ENCODE results near the gene UBAP1L. TPM values are rescaled to one million over a fixed set of nuclear protein-coding genes. Genes with fewer than 3 reads are reported as not detected.
"Not testable (repeated sequence)": the region's sequence is repeated elsewhere in the genome, so short reads cannot be mapped to it uniquely, and the experiment has no call there.

UBAP1L gene
- total RNA-seq, 2 donors from 2014 or later, result 2.3 to 3.2 TPM

DNA sequence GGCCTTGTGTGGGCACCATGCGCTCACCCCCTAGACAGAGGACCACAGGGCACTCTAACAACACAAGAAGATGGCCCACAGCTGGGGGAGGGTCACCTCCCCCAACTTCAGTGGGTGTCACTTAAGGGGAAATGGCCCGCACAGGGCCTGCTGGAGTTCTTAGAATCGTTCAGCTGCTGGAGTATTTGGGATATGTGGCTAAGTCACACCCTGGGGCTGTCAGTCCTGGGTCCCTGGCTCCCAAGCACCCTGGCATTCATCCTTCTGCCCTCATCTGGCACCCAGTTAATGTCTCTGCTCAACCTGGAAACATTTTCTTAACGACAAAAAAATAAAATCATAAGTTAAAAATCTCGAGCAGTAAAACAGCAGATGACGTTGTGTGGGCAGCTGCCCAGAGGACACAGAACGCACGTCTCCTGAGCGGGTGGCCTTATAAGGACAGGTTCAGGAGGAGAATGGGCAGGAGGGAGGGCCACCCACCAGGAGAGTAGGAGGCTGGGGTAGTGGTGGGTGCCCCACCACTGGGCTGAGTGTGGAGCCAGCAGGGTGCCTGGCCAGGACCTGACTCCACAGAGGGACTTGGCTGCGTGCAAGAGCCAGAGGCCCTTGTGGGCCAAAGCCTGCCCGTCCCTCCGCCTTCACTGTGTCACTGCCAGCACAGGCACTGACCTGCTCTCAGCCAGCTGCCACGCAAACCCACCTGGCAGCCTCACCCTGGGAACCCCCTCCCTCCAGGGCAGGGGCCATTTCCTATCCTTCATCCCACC, 26.9 kb downstream of the UBAP1L start:
- ATAC-seq (peak; percentile 65), DNase-seq (peak; percentile 74 to 84)
- intact Hi-C loops (cut with DNase I, micrococcal nuclease), result no loop called here

DNA sequence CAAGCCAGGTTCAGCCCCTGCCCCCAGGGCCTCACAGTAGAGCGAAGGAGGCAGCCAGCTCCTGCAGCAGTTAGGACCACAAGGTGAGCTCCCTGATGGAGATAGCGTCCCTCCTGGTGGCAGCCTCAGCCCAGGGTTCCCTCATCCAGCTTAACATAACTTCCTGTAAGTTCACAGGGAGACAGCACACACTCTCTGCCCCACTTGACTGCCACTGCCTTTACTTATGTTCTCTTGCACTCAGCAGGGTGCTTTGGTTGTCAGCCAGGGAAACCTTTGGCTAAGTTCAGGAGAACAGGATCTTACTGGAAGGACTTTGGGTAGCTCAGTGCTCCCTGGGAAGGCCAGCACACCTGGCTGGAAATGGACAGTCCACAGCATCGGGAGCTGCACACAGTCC, 27.6 kb downstream of the UBAP1L start:
- intact Hi-C loops (cut with DNase I, micrococcal nuclease), result no loop called here
- ATAC-seq (no peak), DNase-seq (no peak)

DNA sequence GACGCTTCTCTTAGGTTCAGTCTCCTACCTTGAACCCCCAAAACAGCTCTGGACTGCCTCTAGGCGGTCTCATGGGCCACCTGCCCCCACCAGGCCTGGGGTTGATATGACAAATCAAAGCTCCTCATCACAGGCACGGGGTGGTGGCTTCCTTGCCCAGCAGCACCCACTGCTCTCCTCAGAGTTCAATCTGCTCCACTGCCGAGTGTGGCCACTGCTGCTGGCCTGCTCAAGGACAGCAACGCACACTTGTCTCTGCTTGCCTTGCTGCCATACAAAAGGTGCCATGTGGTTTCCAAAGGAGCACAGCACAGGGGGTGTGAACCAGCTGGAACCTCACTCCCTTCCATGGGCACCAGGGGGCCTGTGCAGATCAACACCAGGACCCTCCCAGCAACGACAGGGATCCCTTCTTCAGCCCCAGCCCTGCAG, 28.3 kb downstream of the UBAP1L start:
- DNase-seq, result no peak
- intact Hi-C loops (cut with DNase I, micrococcal nuclease), result no loop called here
- ATAC-seq, result no peak

DNA sequence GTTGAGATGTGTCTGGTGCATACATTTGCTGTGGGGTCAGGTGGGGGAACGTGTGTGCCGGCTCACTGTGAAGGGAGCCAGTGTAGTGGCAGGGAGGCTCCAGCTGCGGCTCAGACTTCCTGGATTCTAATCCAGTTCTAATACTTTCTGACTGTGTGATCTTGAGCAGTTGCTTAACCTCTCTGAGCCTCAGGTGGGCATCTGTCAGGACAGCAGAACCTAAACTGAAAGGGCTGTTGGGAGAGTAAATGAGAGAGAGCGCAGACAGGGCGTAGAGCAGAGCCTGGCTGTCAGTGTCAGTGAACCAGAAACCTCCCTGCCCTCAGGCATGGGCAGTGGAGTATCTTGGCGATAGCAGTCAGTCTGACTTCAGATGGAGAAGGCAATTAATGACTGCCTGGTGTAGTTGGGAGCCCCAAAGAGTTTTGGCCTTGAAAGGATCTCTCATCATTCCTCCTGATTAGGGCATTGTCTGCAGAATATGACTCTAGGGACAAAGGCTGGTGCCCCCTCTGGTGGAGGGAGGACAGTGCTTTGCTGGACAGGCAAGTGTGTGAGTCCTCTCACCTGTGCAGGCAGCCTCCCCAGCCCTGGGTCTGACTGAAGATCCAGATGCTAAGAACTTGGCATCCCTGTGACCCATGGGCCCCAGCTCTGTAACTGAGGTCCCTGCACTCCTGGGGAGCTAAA, 28.9 kb downstream of the UBAP1L start:
- DNase-seq (peak in 1 of 2 donors; percentile 66), ATAC-seq (no peak)
- intact Hi-C loops (cut with DNase I, micrococcal nuclease), result no loop called here

DNA sequence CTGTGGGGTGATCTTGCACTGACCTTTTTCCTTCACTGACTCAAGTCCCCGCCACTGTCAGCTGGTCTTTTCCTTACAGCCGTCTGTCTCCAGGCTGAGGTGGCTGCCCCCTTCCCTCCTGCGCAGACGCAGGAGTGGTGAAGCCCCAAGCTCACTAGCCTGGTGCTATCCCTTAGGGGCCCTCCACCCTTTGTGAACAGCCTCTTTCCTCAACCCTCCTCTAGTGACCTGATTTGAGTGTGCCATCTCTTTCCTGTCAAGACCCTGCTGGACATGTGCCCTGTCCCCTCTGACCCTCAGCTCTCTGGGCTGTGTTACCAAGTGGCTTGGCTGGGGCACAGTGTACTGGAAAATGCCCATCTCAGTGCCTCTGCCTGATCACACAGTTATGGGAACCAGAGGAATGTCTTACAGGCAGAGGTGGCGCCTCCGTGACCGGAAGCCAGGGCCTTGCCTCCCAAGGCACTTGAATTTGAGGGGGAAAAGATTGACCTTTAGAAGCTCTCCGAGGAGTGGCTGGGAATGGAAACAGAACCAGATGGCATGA, 29.7 kb downstream of the UBAP1L start:
- DNase-seq (no peak), ATAC-seq (no peak)
- intact Hi-C loops (cut with DNase I, micrococcal nuclease), result no loop called here

DNA sequence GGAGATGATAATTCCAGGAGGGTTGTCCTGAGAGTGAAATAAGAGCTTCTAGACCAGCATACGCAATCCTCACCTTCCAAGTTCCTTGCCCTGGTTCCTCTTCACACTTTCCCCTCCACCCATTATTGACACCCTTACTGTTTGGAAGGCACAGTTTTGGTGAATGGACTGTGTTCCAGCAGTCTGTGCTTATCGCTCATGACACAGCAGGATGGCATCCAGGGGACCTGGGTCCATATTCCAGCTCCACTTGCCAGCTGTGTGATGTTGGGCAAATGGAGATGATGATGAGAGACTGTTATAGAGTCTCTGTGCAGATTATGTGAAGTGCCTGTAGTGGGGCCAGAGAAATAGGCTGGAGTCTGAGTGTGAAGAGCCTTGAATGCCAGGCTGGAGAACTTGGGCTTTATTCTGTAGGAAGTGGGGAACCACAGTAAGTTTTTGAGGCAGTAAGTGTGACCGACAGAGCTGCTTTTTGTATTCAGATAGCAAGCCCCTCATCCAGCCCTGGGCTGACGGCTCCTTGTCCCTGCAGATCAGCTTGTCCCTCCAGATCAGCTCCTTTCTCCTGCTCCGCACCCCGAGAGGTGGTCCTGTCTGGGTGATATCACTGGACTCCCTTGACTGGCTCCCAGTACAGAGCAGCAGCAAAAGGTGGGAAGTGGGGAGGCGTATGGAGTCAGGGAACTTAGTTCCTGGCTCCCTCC, 30.3 kb downstream of the UBAP1L start:
- ATAC-seq (no peak), DNase-seq (no peak)
- intact Hi-C loops (cut with DNase I, micrococcal nuclease), result no loop called here

DNA sequence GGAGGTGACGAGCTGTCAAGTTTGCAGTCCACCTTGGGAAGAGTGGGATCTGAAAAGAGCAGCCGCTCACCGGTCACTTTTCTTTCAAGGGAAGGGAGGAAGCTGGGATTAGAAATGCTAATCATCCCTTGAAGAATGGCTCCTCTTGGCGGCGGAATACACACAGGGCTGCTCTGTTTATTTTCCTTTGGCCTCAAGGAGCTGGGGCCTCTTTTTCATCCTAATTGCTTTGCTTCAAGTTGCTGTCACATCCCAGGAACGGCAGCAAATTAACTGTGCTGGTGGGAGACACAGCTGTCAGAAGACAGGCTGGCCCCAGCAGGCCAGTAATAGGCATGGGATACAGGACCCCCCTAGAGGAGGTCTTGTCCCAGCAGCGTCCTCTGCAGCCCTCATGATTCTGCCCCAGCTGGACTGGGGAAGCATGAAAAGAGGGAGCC, 31.7 kb downstream of the UBAP1L start:
- ATAC-seq (no peak), DNase-seq (no peak)
- intact Hi-C loops (cut with DNase I, micrococcal nuclease), result no loop called here

DNA sequence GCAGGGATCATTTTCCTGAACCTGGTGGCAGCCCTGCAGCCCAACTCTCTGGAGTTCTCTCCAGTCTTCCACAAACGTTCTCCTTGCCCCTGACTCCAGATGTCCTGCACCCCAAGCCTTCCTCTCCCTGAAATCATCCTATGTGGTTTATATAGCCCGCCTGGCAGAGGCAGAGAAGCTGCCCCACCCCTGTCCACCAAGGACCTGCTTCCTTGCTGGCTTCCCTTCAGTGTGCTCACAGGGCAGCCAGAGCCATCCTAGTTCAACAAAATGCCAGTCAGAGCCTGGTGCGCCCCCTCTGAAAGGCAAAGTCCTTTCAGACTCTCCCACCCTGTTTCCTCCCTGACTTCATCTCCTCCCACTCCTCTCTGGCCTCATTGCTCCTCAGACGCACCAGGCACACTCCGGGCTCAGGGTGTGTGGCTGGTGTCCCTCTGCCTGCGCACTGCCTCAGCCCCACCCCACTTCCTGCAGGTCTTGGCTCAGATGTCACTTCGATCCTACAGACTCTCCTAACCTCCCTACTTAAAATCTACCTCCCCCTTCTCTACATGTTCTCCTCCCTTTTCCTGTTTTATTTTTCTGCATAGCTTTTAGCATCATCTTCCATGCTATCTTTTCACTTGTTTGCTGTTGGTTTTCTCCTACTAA, 32.6 kb downstream of the UBAP1L start:
- intact Hi-C loops (cut with DNase I, micrococcal nuclease), result no loop called here
- ATAC-seq (peak; percentile 77), DNase-seq (peak; percentile 65 to 66)

DNA sequence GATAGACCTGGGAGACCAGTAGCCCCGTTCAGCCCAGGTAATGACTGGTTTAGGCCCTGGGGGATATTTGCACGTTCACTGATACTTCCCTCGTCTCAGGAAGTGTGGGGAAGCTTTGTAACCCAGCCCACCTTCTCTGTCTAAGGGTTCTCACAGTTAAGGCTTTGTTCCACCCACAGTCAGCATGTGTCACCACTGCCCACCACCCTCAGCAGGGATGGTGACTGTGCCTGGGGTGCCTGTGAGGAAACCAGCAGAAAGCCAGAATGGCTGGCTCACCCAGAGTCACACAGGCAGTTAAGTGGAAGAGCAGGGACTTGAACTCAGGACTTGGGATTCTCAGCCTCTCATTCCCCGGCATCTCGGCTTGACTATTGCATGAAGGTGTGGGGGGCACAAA, 33.2 kb downstream of the UBAP1L start:
- intact Hi-C loops (cut with DNase I, micrococcal nuclease), result no loop called here
- DNase-seq (no peak), ATAC-seq (no peak)

DNA sequence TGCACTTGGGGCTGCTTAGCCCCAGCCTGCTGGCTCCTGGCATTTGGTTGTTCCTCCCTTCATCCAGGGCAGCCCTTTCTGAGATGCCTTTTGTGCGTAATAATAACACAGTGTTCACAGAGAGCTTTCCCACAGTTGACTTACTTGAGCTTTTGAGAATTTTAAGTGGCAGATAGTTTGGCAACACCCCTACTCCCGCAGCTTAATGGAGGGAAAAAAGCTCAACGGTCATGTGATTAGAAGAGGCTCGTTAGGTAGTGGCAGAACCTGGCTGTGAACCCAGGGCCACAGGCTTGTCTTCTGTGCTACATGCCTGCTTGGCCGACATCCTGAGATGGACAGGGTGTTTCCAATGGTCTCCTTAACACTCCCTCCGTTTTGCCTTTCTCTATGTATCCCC, 33.7 kb downstream of the UBAP1L start:
- no peak for DNase-seq
- no peak for ATAC-seq
- intact Hi-C loops (cut with DNase I, micrococcal nuclease), result no loop called here

DNA sequence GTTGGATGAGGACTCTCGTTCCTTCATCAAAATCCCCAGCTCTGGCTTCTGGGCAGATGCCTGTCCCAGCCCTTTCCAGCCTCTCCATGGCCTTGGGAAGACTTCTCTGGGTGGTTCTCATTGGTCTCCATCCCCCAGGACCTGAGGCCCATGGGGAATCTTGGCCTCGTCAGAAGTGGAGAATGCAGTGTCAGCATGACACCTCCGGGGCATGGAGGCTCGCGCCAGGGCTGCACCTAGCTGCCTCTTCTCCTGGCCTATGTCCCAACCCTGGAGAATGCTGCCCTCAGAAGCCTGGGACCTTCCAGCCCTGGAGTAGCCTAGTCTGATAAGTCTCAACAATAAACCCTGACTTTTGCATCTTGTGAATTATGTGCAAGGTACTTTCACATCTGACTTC, 35.4 kb downstream of the UBAP1L start:
- no peak for DNase-seq
- ATAC-seq, result no peak
- intact Hi-C loops (cut with DNase I, micrococcal nuclease), result no loop called here

DNA sequence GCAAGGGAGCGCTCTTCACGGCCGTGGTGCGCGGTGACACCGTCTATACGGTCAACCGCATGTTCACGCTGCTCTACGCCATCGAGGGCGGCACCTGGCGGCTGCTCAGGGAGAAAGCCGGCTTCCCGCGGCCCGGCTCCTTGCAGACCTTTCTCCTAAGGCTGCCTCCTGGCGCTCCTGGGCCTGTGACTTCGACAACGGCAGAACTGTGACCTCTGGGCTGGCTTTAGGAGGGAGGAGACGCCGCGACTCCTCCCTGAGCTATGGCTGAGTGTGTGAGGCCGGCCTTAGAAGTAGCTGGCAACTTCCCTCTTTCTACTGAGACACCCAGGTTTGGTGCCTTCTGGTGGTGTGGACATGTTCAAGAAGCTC, 37.0 kb downstream of the UBAP1L start:
- ATAC-seq (peak; percentile 86), DNase-seq (peak; percentile 83 to 88)
- intact Hi-C loops (cut with DNase I, micrococcal nuclease), result no loop called here

DNA sequence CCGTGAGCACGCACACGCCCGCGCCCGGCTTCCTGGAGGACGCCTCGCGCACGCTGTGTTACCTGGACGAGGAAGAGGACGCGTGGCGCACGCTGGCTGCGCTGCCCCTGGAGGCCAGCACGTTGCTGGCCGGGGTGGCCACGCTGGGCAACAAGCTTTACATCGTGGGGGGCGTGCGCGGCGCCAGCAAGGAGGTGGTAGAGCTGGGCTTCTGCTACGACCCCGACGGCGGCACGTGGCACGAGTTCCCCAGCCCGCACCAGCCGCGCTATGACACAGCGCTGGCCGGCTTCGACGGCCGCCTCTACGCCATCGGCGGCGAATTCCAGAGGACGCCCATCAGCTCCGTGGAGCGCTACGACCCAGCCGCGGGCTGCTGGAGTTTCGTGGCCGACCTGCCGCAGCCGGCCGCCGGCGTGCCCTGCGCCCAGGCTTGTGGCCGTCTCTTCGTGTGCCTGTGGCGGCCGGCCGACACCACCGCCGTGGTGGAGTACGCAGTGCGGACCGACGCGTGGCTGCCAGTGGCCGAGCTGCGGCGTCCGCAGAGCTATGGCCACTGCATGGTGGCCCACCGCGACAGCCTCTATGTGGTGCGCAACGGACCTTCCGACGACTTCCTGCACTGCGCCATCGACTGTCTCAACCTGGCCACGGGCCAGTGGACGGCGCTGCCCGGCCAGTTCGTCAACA, 37.6 kb downstream of the UBAP1L start:
- intact Hi-C loops (cut with DNase I, micrococcal nuclease), result no loop called here
- no peak for ATAC-seq

DNA sequence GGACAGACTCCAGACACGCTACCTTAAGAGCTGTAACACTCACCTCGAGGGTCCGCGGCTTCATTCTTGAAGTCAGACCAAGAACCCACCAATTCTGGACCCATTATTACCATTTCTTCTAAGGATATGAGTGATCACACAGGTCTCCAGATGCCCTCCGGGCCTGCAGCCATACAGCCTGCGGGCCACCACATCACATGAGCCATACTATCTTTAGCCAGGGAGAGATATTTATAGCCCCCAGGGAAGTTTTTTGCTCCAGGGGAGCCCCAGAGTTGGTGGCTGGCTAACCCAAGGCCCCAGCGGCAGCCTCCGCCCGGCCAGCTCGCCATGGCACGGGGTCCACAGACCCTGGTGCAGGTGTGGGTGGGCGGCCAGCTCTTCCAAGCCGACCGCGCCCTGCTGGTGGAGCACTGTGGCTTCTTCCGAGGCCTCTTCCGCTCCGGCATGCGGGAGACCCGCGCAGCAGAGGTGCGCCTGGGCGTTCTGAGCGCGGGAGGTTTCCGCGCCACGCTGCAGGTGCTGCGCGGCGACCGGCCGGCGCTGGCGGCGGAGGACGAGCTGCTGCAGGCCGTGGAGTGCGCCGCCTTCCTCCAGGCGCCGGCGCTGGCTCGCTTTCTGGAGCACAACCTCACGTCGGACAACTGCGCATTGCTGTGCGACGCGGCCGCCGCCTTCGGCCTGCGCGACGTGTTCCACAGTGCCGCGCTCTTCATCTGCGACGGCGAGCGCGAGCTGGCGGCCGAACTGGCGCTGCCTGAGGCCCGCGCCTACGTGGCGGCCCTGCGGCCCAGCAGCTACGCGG, 38.3 kb downstream of the UBAP1L start, which contains the start of gene KBTBD13:
KBTBD13 (plus strand) TSS at position 261 of the 805 bp plus-strand sequence; CDS start at position 331, 70 bp downstream.
- ATAC-seq (no peak), DNase-seq (no peak)
- intact Hi-C loops (cut with DNase I, micrococcal nuclease), result no loop called here

More for the DNA sequence above, 37.6 kb downstream of the UBAP1L start:
- DNase-seq, result no peak

DNA sequence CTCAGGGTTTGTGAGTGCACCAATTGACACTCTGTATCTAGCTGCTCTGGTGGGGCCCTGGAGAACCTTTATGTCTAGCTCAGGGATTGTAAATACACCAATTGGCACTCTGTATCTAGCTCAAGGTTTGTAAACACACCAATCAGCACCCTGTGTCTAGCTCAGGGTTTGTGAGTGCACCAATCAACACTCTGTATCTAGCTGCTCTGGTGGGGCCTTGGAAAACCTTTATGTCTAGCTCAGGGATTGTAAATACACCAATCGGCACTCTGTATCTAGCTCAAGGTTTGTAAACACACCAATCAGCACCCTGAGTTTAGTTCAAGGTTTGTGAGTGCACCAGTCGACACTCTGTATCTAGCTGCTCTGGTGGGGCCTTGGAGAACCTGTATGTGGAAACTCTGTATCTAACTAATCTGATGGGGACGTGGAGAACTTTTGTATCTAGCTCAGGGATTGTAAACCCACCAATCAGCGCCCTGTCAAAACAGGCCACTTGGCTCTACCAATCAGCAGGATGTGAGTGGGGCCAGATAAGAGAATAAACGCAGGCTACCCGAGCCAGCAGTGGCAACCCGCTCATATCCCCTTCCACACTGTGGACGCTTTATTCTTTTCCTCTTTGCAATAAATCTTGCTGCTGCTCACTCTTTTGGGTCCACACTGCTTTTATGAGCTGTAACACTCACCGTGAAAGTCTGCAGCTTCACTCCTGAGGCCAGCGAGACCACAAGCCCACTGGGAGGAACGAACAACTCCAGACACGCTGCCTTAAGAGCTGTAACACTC, 39.2 kb downstream of the UBAP1L start:
- DNase-seq; ATAC-seq; intact Hi-C loops (cut with DNase I, micrococcal nuclease): not testable (repeated sequence)

DNA sequence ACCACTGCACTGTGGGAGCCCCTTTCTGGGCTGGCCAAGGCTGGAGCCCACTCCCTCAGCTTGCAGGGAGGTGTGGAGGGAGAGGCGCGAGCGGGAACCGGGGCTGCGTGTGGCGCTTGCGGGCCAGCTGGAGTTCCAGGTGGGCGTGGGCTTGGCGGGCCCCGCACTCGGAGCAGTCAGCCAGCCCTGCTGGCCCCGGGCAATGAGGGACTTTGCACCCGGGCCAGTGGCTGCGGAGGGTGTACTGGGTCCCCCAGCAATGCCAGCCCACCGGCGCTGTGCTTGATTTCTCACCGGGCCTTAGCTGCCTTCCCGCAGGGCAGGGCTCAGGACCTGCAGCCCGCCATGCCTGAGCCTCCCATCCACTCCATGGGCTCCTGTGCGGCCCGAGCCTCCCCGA, 40.1 kb downstream of the UBAP1L start:
- ATAC-seq; DNase-seq; intact Hi-C loops (cut with DNase I, micrococcal nuclease): not testable (repeated sequence)

DNA sequence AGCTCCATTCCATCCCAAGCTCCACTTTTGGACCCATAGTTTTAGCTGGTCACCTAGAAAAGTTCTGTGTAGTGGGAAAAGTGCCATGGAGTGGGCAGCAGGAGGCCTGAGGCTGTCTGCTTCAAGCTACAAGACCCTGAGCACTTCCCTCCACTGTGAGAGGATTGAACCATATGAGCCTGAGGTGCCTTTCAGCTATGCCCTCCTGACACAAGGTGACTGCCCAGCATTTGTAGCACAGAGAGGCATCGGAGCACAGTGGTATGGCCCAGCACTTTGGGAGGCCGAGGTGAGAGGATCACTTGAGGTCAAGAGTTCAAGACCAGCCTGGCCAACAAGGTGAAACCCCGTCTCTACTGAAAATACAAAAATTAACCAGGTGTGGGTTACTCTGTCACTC, 42.4 kb downstream of the UBAP1L start:
- ATAC-seq (no peak), DNase-seq (no peak)
- intact Hi-C loops (cut with DNase I, micrococcal nuclease), result no loop called here

Data from left colon (tissue), 2 donors.